Ascending aorta (tissue), 2 donors: Measurements from ENCODE around the gene SHISA9. TPM values are rescaled to one million over a fixed set of nuclear protein-coding genes. Genes with fewer than 3 reads are reported as not detected.

ENCODE experiments used
- DNase-seq, 2 donors: peaks; one replicate each; pipeline ENCODE4 v3.0.0-alpha.2; 2019; ENCODE audit warnings: low spot score in 2 of 2
- H3K27ac ChIP-seq, 2 donors: fragments of 200-600 bp; sonication (generic); one replicate each; pipeline ENCODE4 v1.5.1; 2016 to 2017; ENCODE audit warnings: mild to moderate bottlenecking in 1 of 2
- H3K27me3 ChIP-seq: fragments of 200-600 bp; sonication (generic); one replicate; pipeline ENCODE4 v1.5.1; 2017
- H3K36me3 ChIP-seq, 2 donors: fragments of 200-600 bp; sonication (generic); one replicate each; pipeline ENCODE4 v1.5.1; 2016
- H3K4me1 ChIP-seq, 2 donors: fragments of 200-600 bp; sonication (generic); one replicate each; pipeline ENCODE4 v1.5.1; 2016 to 2017; ENCODE audit warnings: mild to moderate bottlenecking in 1 of 2
- H3K4me3 ChIP-seq, 2 donors: fragments of 200-600 bp; sonication (generic); one replicate each; pipeline ENCODE4 v1.5.1; 2016 to 2017; ENCODE audit warnings: mild to moderate bottlenecking in 1 of 2
- H3K9me3 ChIP-seq, 2 donors: fragments of 200-600 bp; sonication (generic); one replicate each; pipeline ENCODE4 v1.5.1; 2016
- intact Hi-C: fragments of 100-400 bp; cut with DNase I; formaldehyde crosslinking; loops from one replicate; pipeline ENCODE4 v1.15.1; 2023
- total RNA-seq: library from RNA; depleted of rRNA; stranded (reverse); fragments of >200 nt; gene quantifications from one replicate; pipeline ENCODE4 v1.1.0, GENCODE V29; 2016
- TF ChIP-seq, protein P1 (sequence below), 3 experiments: fragments of 200-600 bp in 2 of 3; fragments of 450-650 bp in 1 of 3; sonication (generic) in 2 of 3; IDR thresholded peaks; one replicate each; pipeline ENCODE4 v1.5.1; 2016 to 2019; ENCODE audit warnings: antibody characterized with exemption in 3 of 3, mild to moderate bottlenecking in 1 of 3, moderate library complexity in 1 of 3

Gene SHISA9
- total RNA-seq, 1 donor from 2014 or later, result 8.9 TPM

DNA sequence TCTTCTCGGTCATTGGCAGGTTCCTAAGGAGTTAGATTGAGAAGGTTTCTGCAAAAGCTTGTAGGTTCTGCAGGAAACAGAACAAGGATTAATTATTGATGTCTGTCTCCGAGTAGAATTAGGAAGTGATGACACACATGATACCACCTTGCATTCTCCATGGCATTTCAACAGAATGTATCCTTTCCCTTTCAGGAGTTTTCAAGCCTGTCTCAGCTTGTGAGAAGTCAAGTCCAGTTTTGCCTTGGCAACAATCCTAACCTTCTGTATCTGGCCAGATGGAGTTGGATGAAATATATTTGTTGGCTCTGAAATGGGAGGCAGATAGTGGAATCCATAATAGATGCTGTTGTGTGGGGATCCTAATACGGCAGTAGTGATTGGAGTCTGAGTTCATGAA is 235.5 kb downstream of the SHISA9 start:
- Histone ChIP-seq H3K4me1 (no peaks in the 10 kb centered on the region), H3K27ac (no peak overlapping the region), H3K9me3 (no peaks in the 10 kb centered on the region), H3K36me3 (no peaks in the 10 kb centered on the region), H3K27me3 (no peaks in the 10 kb centered on the region), H3K4me3 (no peak overlapping the region)
- intact Hi-C loops, result no loop called here
- DNase-seq, result no peak
- TF ChIP-seq, protein P1, sequence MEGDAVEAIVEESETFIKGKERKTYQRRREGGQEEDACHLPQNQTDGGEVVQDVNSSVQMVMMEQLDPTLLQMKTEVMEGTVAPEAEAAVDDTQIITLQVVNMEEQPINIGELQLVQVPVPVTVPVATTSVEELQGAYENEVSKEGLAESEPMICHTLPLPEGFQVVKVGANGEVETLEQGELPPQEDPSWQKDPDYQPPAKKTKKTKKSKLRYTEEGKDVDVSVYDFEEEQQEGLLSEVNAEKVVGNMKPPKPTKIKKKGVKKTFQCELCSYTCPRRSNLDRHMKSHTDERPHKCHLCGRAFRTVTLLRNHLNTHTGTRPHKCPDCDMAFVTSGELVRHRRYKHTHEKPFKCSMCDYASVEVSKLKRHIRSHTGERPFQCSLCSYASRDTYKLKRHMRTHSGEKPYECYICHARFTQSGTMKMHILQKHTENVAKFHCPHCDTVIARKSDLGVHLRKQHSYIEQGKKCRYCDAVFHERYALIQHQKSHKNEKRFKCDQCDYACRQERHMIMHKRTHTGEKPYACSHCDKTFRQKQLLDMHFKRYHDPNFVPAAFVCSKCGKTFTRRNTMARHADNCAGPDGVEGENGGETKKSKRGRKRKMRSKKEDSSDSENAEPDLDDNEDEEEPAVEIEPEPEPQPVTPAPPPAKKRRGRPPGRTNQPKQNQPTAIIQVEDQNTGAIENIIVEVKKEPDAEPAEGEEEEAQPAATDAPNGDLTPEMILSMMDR (IDR thresholded peaks at IDR 0.05), result no peak

DNA sequence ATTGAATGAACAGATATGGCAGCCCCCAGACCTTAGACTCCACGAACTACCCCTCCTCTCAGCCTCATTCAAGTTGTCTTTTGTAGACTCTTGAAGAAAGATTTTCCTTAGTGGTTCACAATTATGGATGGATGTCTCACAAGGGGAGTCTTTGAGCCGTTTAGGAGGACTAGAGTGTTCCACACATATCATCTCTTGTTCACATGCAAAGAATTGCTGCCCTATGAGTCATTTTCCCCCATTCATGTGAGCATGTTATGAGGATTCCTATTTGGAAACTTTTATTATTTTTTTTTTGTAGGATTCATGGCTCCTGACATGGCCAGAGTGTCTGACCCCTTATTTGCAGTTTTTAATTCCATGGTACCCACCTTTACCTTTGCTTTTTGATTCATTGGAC is 237.1 kb downstream of the SHISA9 start:
- H3K27ac ChIP-seq, result no peak overlapping the region
- no peaks in the 10 kb centered on the region for H3K36me3 ChIP-seq
- TF ChIP-seq, protein P1 (IDR thresholded peaks at IDR 0.05), result no peak
- H3K9me3 ChIP-seq, result no peaks in the 10 kb centered on the region
- DNase-seq, result no peak
- H3K27me3 ChIP-seq, result no peaks in the 10 kb centered on the region
- no peaks in the 10 kb centered on the region for H3K4me1 ChIP-seq
- intact Hi-C loops, result no loop called here
- no peak overlapping the region for H3K4me3 ChIP-seq

DNA sequence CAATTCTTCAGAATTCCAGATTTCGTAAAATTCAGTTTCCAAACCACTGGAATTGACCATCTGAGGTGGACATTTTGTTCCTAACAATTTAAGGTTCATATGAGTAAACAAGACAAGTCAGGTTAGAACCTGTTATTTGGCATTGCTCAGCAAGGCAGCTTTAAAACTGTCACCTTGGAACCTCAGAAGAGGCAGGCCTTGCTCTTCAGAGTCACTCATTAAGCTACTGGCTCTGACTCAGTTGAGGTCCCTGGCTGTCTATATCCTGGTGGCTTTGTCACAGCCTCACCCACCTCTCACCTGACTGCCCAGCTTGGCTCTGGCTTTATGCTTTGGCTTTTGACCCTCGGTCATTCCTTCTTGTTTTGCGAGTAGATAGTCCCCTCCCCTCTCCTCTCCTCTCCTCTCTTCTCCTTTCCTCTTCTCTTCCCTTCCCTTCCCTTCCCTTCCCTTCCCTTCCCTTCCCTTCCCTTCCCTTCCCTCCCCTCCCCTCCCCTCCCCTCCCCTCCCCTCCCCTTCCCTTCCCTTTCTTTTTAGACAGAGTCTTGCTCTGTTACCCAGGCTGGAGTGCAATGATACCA is 238.4 kb downstream of the SHISA9 start:
- Histone ChIP-seq H3K36me3 (no peaks in the 10 kb centered on the region), H3K9me3 (no peaks in the 10 kb centered on the region), H3K4me1 (no peaks in the 10 kb centered on the region), H3K27me3 (no peaks in the 10 kb centered on the region), H3K27ac (no peak overlapping the region), H3K4me3 (no peak overlapping the region)
- intact Hi-C loops, result no loop called here
- no peak for DNase-seq
- TF ChIP-seq, protein P1 (IDR thresholded peaks at IDR 0.05), result no peak

DNA sequence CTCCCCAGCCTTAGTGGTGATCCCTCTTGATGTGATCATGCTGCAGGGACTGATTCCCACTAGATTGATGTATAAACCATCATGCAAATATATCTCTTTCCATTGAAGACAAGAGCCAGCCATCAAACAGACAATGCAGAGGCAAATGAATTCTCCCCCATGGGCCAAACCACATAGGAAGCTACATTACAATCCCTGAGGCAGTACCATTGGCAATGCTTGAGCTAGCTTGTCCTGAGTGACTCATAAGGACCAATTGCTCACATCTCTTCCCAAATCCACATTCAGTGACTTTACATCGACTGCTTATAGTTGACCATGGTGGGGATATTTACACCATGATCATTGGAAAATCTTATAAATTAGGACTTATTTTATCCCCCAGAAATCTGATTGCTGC is 242.2 kb downstream of the SHISA9 start:
- intact Hi-C loops, result no loop called here
- H3K27me3 ChIP-seq, result no peaks in the 10 kb centered on the region
- H3K4me1 ChIP-seq, result no peaks in the 10 kb centered on the region
- no peak overlapping the region for H3K27ac ChIP-seq
- no peak for DNase-seq
- H3K36me3 ChIP-seq, result no peaks in the 10 kb centered on the region
- TF ChIP-seq, protein P1 (IDR thresholded peaks at IDR 0.05), result no peak
- H3K4me3 ChIP-seq, result no peak overlapping the region
- no peaks in the 10 kb centered on the region for H3K9me3 ChIP-seq

DNA sequence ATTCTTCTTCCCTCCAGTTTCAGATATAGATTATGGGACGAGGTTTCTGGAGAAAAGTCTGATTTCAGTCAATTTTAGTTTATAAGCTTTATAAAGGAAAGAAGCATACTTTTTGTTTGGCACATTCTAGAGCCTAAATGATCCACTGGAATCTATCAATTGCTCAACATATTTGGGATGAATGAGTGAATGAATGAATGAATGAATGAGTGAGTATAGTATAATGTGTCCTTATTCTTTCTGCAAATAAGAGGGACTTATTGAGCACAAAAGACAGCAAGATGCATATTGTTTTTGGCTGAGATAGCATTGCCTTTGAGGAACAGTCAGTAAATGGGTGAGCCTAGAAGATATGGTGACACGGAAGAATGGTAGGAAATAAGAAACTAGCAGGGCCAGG is 245.4 kb downstream of the SHISA9 start:
- H3K27ac ChIP-seq, result no peak overlapping the region
- H3K4me1 ChIP-seq, result no peaks in the 10 kb centered on the region
- H3K36me3 ChIP-seq, result no peaks in the 10 kb centered on the region
- intact Hi-C loops, result no loop called here
- TF ChIP-seq, protein P1 (IDR thresholded peaks at IDR 0.05), result no peak
- no peaks in the 10 kb centered on the region for H3K27me3 ChIP-seq
- H3K4me3 ChIP-seq, result no peak overlapping the region
- H3K9me3 ChIP-seq, result no peaks in the 10 kb centered on the region
- no peak for DNase-seq

DNA sequence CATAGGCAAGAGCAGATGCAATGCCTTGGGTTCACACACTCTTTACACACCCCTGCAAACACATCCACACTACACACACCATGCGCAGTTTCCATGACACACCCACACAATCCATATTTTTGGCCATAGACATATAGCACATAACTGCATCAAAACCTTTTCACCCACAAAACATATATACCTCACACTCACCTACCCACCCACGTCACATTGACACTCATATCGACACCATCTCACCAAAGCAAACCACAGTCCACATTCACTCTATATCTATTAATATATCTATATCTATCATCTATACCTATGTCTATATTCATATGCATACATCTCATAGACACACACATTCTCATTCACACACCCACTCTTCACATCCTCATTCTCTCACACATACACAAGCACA is 246.9 kb downstream of the SHISA9 start:
- H3K4me3 ChIP-seq, result no peak overlapping the region
- TF ChIP-seq, protein P1 (IDR thresholded peaks at IDR 0.05), result no peak
- H3K36me3 ChIP-seq, result no peaks in the 10 kb centered on the region
- DNase-seq, result no peak
- H3K27me3 ChIP-seq, result no peaks in the 10 kb centered on the region
- intact Hi-C loops, result no loop called here
- H3K27ac ChIP-seq, result no peak overlapping the region
- H3K4me1 ChIP-seq, result no peaks in the 10 kb centered on the region
- H3K9me3 ChIP-seq, result no peaks in the 10 kb centered on the region
